NT2/D1 (cell line): ENCODE results near the gene CHN1.

Experiments used
- DNase-seq: peaks from one replicate; pipeline ENCODE4 v3.0.0-alpha.2; 2011; ENCODE audit warnings: low read depth, low spot score
- H3K27me3 ChIP-seq: 2 replicates; pipeline ENCODE4 v1.6.0; 2011; ENCODE audit warnings: mild to moderate bottlenecking; ENCODE audit not compliant: insufficient read length, insufficient read depth
- H3K36me3 ChIP-seq: 2 replicates; pipeline ENCODE4 v1.6.1; 2011; ENCODE audit warnings: mild to moderate bottlenecking, low read length, mixed read lengths; ENCODE audit not compliant: insufficient read depth, insufficient read length
- H3K4me1 ChIP-seq: 2 replicates; pipeline ENCODE4 v1.5.1; 2011; ENCODE audit not compliant: insufficient read depth, insufficient read length
- H3K4me3 ChIP-seq: 2 replicates; pipeline ENCODE4 v1.5.1; 2011; ENCODE audit warnings: low read depth; ENCODE audit not compliant: insufficient read length
- H3K9ac ChIP-seq: 2 replicates; pipeline ENCODE4 v1.6.0; 2011; ENCODE audit warnings: low read depth; ENCODE audit not compliant: insufficient read length
- H3K9me3 ChIP-seq: 2 replicates; pipeline ENCODE4 v1.5.1; 2011; ENCODE audit warnings: mild to moderate bottlenecking, low read length; ENCODE audit not compliant: insufficient read depth
- SUZ12 ChIP-seq: IDR thresholded peaks from 2 replicates; pipeline ENCODE4 v1.6.1; 2011; ENCODE audit not compliant: insufficient read length, insufficient read depth; ENCODE audit errors: extremely low read depth
- YY1 ChIP-seq: IDR thresholded peaks from 2 replicates; pipeline ENCODE4 v1.6.1; 2011; ENCODE audit not compliant: insufficient read length, insufficient read depth
- ZNF274 ChIP-seq: IDR thresholded peaks from 2 replicates; pipeline ENCODE4 v1.6.1; 2011; ENCODE audit warnings: mild to moderate bottlenecking, low read depth, low read length

The CHN1 gene

DNA sequence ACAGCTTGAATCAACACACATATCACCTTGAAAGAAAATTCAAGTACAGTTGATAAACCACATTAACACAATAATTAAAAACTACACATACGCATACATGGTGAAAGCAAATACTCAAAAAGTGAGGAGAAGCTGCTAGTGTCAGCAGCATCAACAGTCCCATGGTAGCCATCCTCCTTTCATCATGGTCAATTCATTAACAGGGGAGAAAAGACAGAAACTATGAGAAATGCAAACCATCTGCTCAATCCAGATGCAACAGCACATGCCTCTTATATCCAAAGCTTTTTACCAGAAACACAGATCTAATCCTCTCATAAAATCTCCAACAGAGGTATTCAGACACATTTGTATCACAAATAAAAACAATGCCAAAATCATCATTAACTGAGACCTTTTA is 159.0 kb downstream of the CHN1 start:
- DNase-seq, result no peak
- no peak overlapping the region for H3K4me3 ChIP-seq
- H3K27me3 ChIP-seq, result no peaks in the 10 kb centered on the region
- no peaks in the 10 kb centered on the region for H3K9me3 ChIP-seq
- no peak for TF ChIP-seq SUZ12
- TF ChIP-seq YY1, result no peak
- no peak for TF ChIP-seq ZNF274
- no peaks in the 10 kb centered on the region for H3K4me1 ChIP-seq
- H3K36me3 ChIP-seq, result no peaks in the 10 kb centered on the region
- no peak overlapping the region for H3K9ac ChIP-seq

DNA sequence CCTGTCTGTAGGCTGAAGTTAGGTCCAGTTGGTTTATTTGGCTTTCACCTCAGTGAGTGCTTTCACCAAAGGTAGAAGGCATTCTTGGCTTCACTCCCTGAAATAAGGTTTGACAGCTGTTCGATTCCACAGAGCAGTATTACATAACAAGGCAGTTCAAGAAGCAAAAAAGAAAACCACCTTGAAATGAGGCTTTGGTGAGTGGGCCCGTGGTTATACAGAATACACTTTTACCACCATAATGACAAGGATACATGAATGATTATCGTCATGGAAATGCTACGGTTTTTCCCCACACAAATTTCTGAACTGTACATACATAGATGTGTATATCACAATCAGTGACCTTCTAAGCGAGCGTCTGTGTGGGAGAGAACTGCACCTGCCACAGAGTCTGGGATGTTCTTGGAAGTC is 160.9 kb downstream of the CHN1 start:
- Histone ChIP-seq H3K27me3 (no peaks in the 10 kb centered on the region), H3K9me3 (no peaks in the 10 kb centered on the region), H3K4me1 (no peaks in the 10 kb centered on the region), H3K36me3 (no peaks in the 10 kb centered on the region), H3K4me3 (no peak overlapping the region), H3K9ac (no peak overlapping the region)
- DNase-seq, result no peak
- no peak for TF ChIP-seq SUZ12
- TF ChIP-seq ZNF274, result no peak

DNA sequence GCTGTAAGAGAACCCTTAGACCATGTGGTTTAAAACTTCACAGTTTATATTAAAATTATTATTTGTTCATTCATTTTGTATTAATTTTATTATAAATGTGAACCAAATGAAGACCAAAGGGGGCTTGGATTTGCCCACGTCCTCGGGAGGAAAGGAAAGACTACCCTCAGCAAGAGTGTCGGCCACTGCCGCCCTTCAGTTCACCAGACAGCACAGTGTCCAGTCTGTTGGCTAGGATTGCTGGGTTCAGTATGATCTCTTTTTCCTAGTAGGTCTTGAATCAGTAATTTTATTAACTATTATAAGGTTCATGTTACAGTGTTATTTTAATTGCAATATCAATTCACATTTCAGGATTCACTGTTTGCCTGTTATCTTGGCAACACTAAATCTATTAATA is 162.7 kb downstream of the CHN1 start:
- H3K9ac ChIP-seq, result no peak overlapping the region

DNA sequence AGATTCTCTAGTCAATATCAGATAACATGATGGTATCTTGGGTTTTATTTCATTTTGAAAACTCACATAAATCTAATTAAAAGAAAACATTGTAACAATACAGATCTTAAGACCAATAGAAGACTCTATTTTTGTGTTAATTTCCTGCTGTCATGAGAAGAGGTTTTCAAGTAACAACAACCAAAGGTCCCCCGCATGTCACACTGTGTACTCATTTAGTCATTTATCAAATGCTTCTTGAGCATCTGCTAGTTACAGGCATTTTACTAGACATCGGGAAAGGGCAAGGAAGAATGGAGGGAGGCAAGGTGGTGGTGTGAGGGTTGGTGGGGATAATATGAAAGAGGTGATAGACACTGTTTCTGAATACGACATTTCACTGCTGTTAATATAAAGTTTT is 163.2 kb downstream of the CHN1 start:
- DNase-seq, result no peak
- Histone ChIP-seq H3K9me3 (no peaks in the 10 kb centered on the region), H3K4me1 (no peaks in the 10 kb centered on the region), H3K4me3 (no peak overlapping the region), H3K27me3 (no peaks in the 10 kb centered on the region), H3K36me3 (no peaks in the 10 kb centered on the region), H3K9ac (no peak overlapping the region)
- TF ChIP-seq ZNF274, result no peak
- no peak for TF ChIP-seq SUZ12
- no peak for TF ChIP-seq YY1

More for the DNA sequence above, 162.7 kb downstream of the CHN1 start:
- Histone ChIP-seq H3K27me3 (no peaks in the 10 kb centered on the region), H3K36me3 (no peaks in the 10 kb centered on the region), H3K9me3 (no peaks in the 10 kb centered on the region), H3K4me3 (no peak overlapping the region), H3K4me1 (no peaks in the 10 kb centered on the region)
- TF ChIP-seq YY1, result no peak
- TF ChIP-seq SUZ12, result no peak
- no peak for TF ChIP-seq ZNF274
- DNase-seq, result no peak

DNA sequence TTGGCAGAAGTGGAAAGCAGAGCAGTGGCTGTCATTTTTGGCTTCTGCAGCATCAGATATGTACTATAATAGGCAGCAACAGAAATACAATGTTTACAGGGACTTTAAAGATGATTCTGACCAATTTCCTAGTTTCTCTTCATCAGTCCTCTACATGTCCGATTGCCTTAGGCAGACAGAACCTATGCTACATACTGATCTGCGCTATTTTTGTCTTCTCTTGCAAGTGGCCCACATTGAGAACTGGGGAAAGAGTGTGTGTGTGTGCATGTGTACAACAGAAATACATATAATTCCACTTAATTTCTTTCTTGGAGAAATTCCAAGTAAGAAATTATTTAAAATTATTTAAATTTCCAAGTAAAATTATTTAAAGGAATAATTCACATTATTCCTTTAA is 163.8 kb downstream of the CHN1 start:
- Histone ChIP-seq H3K4me1 (no peaks in the 10 kb centered on the region), H3K36me3 (no peaks in the 10 kb centered on the region), H3K9me3 (no peaks in the 10 kb centered on the region), H3K9ac (no peak overlapping the region), H3K27me3 (no peaks in the 10 kb centered on the region), H3K4me3 (no peak overlapping the region)
- TF ChIP-seq SUZ12, result no peak
- no peak for DNase-seq

DNA sequence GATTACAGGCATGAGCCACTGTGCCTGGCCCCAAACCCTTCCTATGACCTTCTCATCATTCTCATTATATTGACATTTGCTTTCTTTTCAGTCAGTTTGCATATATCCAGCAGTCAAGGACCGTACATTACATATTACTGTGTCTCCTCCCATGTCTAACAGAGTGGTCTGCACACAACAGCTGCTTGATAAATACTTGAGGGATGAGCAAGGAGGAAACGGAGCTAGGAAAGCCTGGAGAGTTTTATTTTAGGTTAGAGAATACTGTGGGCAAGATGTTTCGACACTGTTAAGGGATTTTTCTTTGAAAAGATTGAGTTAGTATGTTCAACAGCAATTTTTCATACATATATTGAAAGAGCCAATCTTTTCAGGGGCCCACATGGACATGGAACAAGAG is 164.7 kb downstream of the CHN1 start:
- TF ChIP-seq SUZ12 (no peak), YY1 (no peak), ZNF274 (no peak)
- Histone ChIP-seq H3K36me3 (no peaks in the 10 kb centered on the region), H3K4me1 (no peaks in the 10 kb centered on the region), H3K9ac (no peak overlapping the region), H3K9me3 (no peaks in the 10 kb centered on the region), H3K27me3 (no peaks in the 10 kb centered on the region), H3K4me3 (no peak overlapping the region)
- DNase-seq, result no peak

DNA sequence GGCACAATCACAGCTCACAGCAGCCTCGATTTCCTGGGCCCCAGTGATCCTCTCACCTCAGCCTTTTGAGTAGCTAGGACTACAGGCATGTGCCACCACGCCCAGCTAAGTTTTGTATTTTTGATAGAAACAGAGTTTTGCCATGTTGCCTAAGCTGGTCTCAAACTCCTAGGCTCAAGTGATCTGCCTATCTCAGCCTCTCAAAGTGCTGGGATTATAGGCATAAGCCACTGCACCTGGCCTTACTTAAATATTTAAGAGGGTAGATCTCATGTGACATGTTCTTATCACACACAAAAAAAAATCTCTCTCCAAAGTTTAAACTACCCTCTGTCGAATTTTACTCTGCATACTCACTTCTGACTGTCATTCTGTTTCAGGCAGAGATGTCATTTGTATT is 165.5 kb downstream of the CHN1 start:
- no peaks in the 10 kb centered on the region for H3K4me1 ChIP-seq

DNA sequence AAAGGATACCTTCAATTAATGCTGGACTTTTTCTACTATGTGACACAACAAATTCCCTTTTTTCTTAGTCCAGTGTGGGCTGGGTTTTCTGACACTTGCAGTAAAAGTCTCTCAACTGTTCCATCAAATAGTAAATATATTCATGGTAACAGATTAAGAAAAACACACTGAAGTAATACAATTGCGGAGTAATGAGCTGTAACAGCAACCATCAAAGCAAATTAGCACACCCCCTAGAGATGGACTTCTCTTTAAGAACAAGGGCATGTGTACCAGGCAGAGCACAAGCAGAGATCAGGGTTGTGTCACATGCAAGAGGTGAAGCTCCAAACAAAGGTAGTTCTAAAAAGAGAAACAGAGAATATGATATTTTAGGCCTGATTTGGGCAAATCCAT is 168.2 kb downstream of the CHN1 start:
- TF ChIP-seq SUZ12, result no peak
- no peak for TF ChIP-seq ZNF274
- TF ChIP-seq YY1, result no peak
- no peak overlapping the region for H3K9ac ChIP-seq
- H3K4me1 ChIP-seq, result no peaks in the 10 kb centered on the region
- H3K27me3 ChIP-seq, result no peaks in the 10 kb centered on the region
- no peaks in the 10 kb centered on the region for H3K36me3 ChIP-seq
- H3K9me3 ChIP-seq, result peaks cover 12% of the 10 kb centered on the region
- H3K4me3 ChIP-seq, result no peak overlapping the region
- DNase-seq, result no peak

More for the DNA sequence above, 165.5 kb downstream of the CHN1 start:
- no peak overlapping the region for H3K4me3 ChIP-seq
- H3K9ac ChIP-seq, result no peak overlapping the region
- no peak for TF ChIP-seq ZNF274
- no peak for TF ChIP-seq SUZ12
- TF ChIP-seq YY1, result no peak
- no peaks in the 10 kb centered on the region for H3K27me3 ChIP-seq
- DNase-seq, result no peak
- H3K36me3 ChIP-seq, result no peaks in the 10 kb centered on the region
- H3K9me3 ChIP-seq, result peaks cover 7% of the 10 kb centered on the region; the same call in 1 of the 2 replicates
